Mesodermal cell (in vitro differentiated cells): Measurements from ENCODE around the gene SMARCB1.

Experiments
- H3K27ac ChIP-seq: 2 replicates; pipeline ENCODE4 v1.7.0; 2013; ENCODE audit warnings: mild to moderate bottlenecking, low read depth, low read length, moderate library complexity; ENCODE audit not compliant: severe bottlenecking
- H3K36me3 ChIP-seq: 2 replicates; pipeline ENCODE4 v1.7.1; 2013; ENCODE audit warnings: mild to moderate bottlenecking, low read length, moderate library complexity; ENCODE audit not compliant: control insufficient read depth, insufficient read depth
- H3K4me1 ChIP-seq: one replicate; pipeline ENCODE4 v1.7.1; 2013; ENCODE audit warnings: mild to moderate bottlenecking, low read length; ENCODE audit not compliant: insufficient read depth, control insufficient read depth, poor library complexity, severe bottlenecking
- H3K4me3 ChIP-seq: 2 replicates; pipeline ENCODE4 v1.7.0; 2013; ENCODE audit warnings: low read length, control low read depth, mild to moderate bottlenecking; ENCODE audit not compliant: insufficient read depth, poor library complexity, severe bottlenecking; ENCODE audit errors: extremely low read depth
- H3K9me3 ChIP-seq: 2 replicates; pipeline ENCODE4 v1.7.1; 2013; ENCODE audit warnings: mild to moderate bottlenecking, low read length, moderate library complexity; ENCODE audit not compliant: control insufficient read depth
- WGBS, 2 experiments: methylation state at CpG; one replicate each; pipeline ENCODE4 v1.1.5; 2013; ENCODE audit warnings: missing lambda C conversion rate in 2 of 2; ENCODE audit not compliant: insufficient coverage in 2 of 2; 5-methylcytosine and 5-hydroxymethylcytosine counted together

Gene SMARCB1

GRCh38 chr22:23868580-23868979, 81.8 kb downstream of the SMARCB1 start:
- H3K36me3 ChIP-seq, result peaks cover 27% of the 10 kb centered on the region
- H3K27ac ChIP-seq, result no peak overlapping the region
- no peaks in the 10 kb centered on the region for H3K4me1 ChIP-seq
- H3K9me3 ChIP-seq, result no peaks in the 10 kb centered on the region
- WGBS, 2 experiments, result 80 to 100% methylated on average over 1 to 4 of the region's 4 CpGs
- H3K4me3 ChIP-seq, result no peak overlapping the region

GRCh38 chr22:23874871-23875270, 88.1 kb downstream of the SMARCB1 start:
- Histone ChIP-seq H3K4me1 (no peaks in the 10 kb centered on the region), H3K36me3 (peaks cover 29% of the 10 kb centered on the region), H3K27ac (no peak overlapping the region), H3K9me3 (no peaks in the 10 kb centered on the region), H3K4me3 (no peak overlapping the region)
- WGBS, 2 experiments, result 90 to 92% methylated on average over 2 of the region's 4 CpGs

GRCh38 chr22:23875801-23876200, 89.0 kb downstream of the SMARCB1 start:
- 90 to 100% methylated on average over 1 to 2 of the region's 2 CpGs for WGBS, 2 experiments
- H3K27ac ChIP-seq, result no peak overlapping the region
- H3K4me3 ChIP-seq, result no peak overlapping the region
- H3K9me3 ChIP-seq, result no peaks in the 10 kb centered on the region
- H3K4me1 ChIP-seq, result no peaks in the 10 kb centered on the region
- H3K36me3 ChIP-seq, result peaks cover 32% of the 10 kb centered on the region

- 98 to 100% methylated on average over 7 to 8 of the region's 8 CpGs for WGBS, 2 experiments
- Histone ChIP-seq H3K27ac (no peak overlapping the region), H3K4me1 (no peaks in the 10 kb centered on the region), H3K36me3 (peaks cover 32% of the 10 kb centered on the region), H3K9me3 (no peaks in the 10 kb centered on the region), H3K4me3 (no peak overlapping the region)
Measured at GRCh38 chr22:23877566-23877965, 90.8 kb downstream of the SMARCB1 start.

GRCh38 chr22:23878219-23878618, 91.5 kb downstream of the SMARCB1 start:
- Histone ChIP-seq H3K4me1 (no peaks in the 10 kb centered on the region), H3K4me3 (no peak overlapping the region), H3K9me3 (no peaks in the 10 kb centered on the region), H3K36me3 (peaks cover 32% of the 10 kb centered on the region), H3K27ac (no peak overlapping the region)
- 91 to 96% methylated on average over 7 of the region's 7 CpGs for WGBS, 2 experiments

GRCh38 chr22:23882370-23882769, 95.6 kb downstream of the SMARCB1 start:
- WGBS, 2 experiments, result 96 to 98% methylated on average over 17 to 18 of the region's 20 CpGs

GRCh38 chr22:23883658-23884057, 96.9 kb downstream of the SMARCB1 start:
- Histone ChIP-seq H3K4me3 (no peak overlapping the region), H3K27ac (no peak overlapping the region), H3K36me3 (peaks cover 16% of the 10 kb centered on the region), H3K9me3 (no peaks in the 10 kb centered on the region), H3K4me1 (no peaks in the 10 kb centered on the region)
- WGBS, 2 experiments, result 98 to 100% methylated on average over 6 to 7 of the region's 9 CpGs

More at GRCh38 chr22:23882370-23882769, 95.6 kb downstream of the SMARCB1 start:
- Histone ChIP-seq H3K4me1 (no peaks in the 10 kb centered on the region), H3K27ac (no peak overlapping the region), H3K36me3 (peaks cover 25% of the 10 kb centered on the region), H3K4me3 (no peak overlapping the region), H3K9me3 (no peaks in the 10 kb centered on the region)

- Histone ChIP-seq H3K4me1 (peaks cover 2% of the 10 kb centered on the region), H3K36me3 (peaks cover 13% of the 10 kb centered on the region), H3K9me3 (no peaks in the 10 kb centered on the region), H3K27ac (no peak overlapping the region), H3K4me3 (no peak overlapping the region)
- WGBS, 2 experiments, result 94% methylated on average over 6 to 9 of the region's 9 CpGs
Measured at GRCh38 chr22:23884140-23884539, 97.4 kb downstream of the SMARCB1 start.
